KOPT-K1 (cell line): ENCODE measurements around the gene WDR70.

Source experiments
- H3K27ac ChIP-seq: fragments of 200-600 bp; sonication (generic); 2 replicates; pipeline ENCODE4 v1.5.1; 2016; ENCODE audit warnings: antibody characterized with exemption, mild to moderate bottlenecking, low read depth, low read length; ENCODE audit not compliant: poor library complexity, severe bottlenecking
- H3K36me3 ChIP-seq: fragments of 200-600 bp; sonication (generic); 2 replicates; pipeline ENCODE4 v1.5.1; 2017; ENCODE audit warnings: antibody characterized with exemption, mild to moderate bottlenecking, low read length, moderate library complexity; ENCODE audit not compliant: insufficient read depth
- H3K9me3 ChIP-seq: fragments of 200-600 bp; sonication (generic); 2 replicates; pipeline ENCODE4 v1.5.1; 2017; ENCODE audit warnings: antibody characterized with exemption, low read length, mild to moderate bottlenecking; ENCODE audit not compliant: insufficient read depth, poor library complexity, severe bottlenecking

The WDR70 gene

GRCh38 chr5:37727238-37727637, 348.1 kb downstream of the WDR70 start:
- Histone ChIP-seq H3K27ac (no peak overlapping the region), H3K36me3 (peaks cover 15% of the 10 kb centered on the region), H3K9me3 (no peaks in the 10 kb centered on the region)

- Histone ChIP-seq H3K36me3 (peaks cover 15% of the 10 kb centered on the region; the same call in 1 of the 2 replicates), H3K9me3 (no peaks in the 10 kb centered on the region), H3K27ac (no peak overlapping the region)
Observed at GRCh38 chr5:37730896-37731455, 351.9 kb downstream of the WDR70 start.

- Histone ChIP-seq H3K27ac (no peak overlapping the region), H3K9me3 (no peaks in the 10 kb centered on the region), H3K36me3 (0 out of 2 replicates have a peak, but pooled peaks cover 4% of the 10 kb centered on the region)
Observed at GRCh38 chr5:37734114-37734513, 355.0 kb downstream of the WDR70 start.

- Histone ChIP-seq H3K36me3 (no peaks in the 10 kb centered on the region), H3K9me3 (no peaks in the 10 kb centered on the region), H3K27ac (no peak overlapping the region)
Observed at GRCh38 chr5:37735649-37736347, 356.7 kb downstream of the WDR70 start.

GRCh38 chr5:37736397-37736796, 357.3 kb downstream of the WDR70 start:
- Histone ChIP-seq H3K27ac (no peak overlapping the region), H3K9me3 (no peaks in the 10 kb centered on the region), H3K36me3 (peaks cover 1% of the 10 kb centered on the region; the same call in 1 of the 2 replicates)

- Histone ChIP-seq H3K27ac (no peak overlapping the region), H3K36me3 (peaks cover 6% of the 10 kb centered on the region; the same call in 1 of the 2 replicates), H3K9me3 (peaks cover 2% of the 10 kb centered on the region)
Observed at GRCh38 chr5:37737326-37738056, 358.4 kb downstream of the WDR70 start.

GRCh38 chr5:37738057-37738691, 359.1 kb downstream of the WDR70 start:
- Histone ChIP-seq H3K36me3 (peaks cover 6% of the 10 kb centered on the region; the same call in 1 of the 2 replicates), H3K27ac (no peak overlapping the region), H3K9me3 (peaks cover 9% of the 10 kb centered on the region)

GRCh38 chr5:37738865-37739488, 359.9 kb downstream of the WDR70 start:
- Histone ChIP-seq H3K36me3 (peaks cover 14% of the 10 kb centered on the region; the same call in 1 of the 2 replicates), H3K27ac (no peak overlapping the region), H3K9me3 (peaks cover 14% of the 10 kb centered on the region)

GRCh38 chr5:37739817-37740261, 360.7 kb downstream of the WDR70 start:
- H3K36me3 ChIP-seq, result peaks cover 18% of the 10 kb centered on the region; the same call in 1 of the 2 replicates
- H3K9me3 ChIP-seq, result peaks cover 14% of the 10 kb centered on the region
- H3K27ac ChIP-seq, result no peak overlapping the region

GRCh38 chr5:37740331-37741066, 361.4 kb downstream of the WDR70 start:
- H3K36me3 ChIP-seq, result peaks cover 18% of the 10 kb centered on the region; the same call in 1 of the 2 replicates
- H3K9me3 ChIP-seq, result peaks cover 14% of the 10 kb centered on the region
- H3K27ac ChIP-seq, result no peak overlapping the region

GRCh38 chr5:37742111-37742510, 363.0 kb downstream of the WDR70 start:
- Histone ChIP-seq H3K27ac (no peak overlapping the region), H3K9me3 (peaks cover 14% of the 10 kb centered on the region)

GRCh38 chr5:37751227-37751626, 372.1 kb downstream of the WDR70 start:
- H3K27ac ChIP-seq, result no peak overlapping the region
- no peaks in the 10 kb centered on the region for H3K9me3 ChIP-seq
- H3K36me3 ChIP-seq, result no peaks in the 10 kb centered on the region

More at GRCh38 chr5:37742111-37742510, 363.0 kb downstream of the WDR70 start:
- peaks cover 18% of the 10 kb centered on the region; the same call in 1 of the 2 replicates for H3K36me3 ChIP-seq

GRCh38 chr5:37754976-37755375, 375.9 kb downstream of the WDR70 start:
- Histone ChIP-seq H3K9me3 (no peaks in the 10 kb centered on the region), H3K27ac (no peak overlapping the region), H3K36me3 (no peaks in the 10 kb centered on the region)

- Histone ChIP-seq H3K9me3 (no peaks in the 10 kb centered on the region), H3K36me3 (no peaks in the 10 kb centered on the region), H3K27ac (no peak overlapping the region)
Observed at GRCh38 chr5:37755581-37755980, 376.5 kb downstream of the WDR70 start.
